ENCODE results near the gene ZSCAN5A. TPM values are rescaled to one million over a fixed set of nuclear protein-coding genes. Genes with fewer than 3 reads are reported as not detected.

ZSCAN5A gene, protein sequence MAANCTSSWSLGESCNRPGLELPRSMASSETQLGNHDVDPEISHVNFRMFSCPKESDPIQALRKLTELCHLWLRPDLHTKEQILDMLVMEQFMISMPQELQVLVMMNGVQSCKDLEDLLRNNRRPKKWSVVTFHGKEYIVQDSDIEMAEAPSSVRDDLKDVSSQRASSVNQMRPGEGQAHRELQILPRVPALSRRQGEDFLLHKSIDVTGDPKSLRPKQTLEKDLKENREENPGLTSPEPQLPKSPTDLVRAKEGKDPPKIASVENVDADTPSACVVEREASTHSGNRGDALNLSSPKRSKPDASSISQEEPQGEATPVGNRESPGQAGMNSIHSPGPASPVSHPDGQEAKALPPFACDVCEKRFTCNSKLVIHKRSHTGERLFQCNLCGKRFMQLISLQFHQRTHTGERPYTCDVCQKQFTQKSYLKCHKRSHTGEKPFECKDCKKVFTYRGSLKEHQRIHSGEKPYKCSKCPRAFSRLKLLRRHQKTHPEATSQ
- 13.4 and 16.3 TPM in 2 replicates for total RNA-seq (ENCODE audit: low replicate concordance)
- long read RNA-seq, partial matches to known transcripts = 3 of 60 reads
- long read RNA-seq, other reads (novel, unspliced or antisense) = 57 of 60 reads

DNA sequence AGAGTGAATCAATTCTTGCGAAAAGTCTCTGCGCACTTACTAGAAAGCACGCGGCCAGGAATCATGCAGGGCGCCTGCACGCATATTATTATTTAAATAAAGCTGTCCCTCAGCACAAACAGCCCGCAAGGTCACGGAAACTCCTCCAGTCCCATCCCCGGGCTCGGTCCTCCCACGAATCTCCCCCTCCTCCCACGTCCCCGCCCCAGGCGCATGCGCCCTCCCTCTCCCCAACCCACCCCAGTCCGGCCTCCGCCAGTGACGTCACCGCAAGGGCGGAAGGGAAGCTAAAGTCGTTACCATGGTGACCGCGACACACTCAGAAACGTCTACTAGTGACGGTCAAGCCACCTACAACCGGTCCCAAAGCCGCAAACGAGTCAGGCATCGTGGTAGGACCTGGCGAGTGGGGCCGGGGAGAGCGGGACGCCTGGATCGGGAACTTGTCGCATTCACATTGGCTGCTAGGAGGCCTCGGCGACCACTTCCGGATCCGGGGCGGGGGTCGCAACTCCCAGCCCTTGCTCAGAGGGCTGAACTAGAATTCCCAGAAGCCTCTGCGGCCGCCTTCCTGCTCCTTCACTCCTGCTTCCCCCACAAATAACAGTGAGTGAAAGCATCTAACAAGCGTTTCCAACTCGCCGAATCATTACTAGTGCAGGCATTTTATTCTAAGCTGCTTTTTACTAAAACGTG lies at the start of gene ZSCAN5A:
Gene ZSCAN5A (minus strand): TSS at position 459 of the 696 bp plus-strand sequence. CDS start 89,793 bp downstream, outside the sequence.
- H3K4me3 Mint-ChIP-seq = peak within 1 kb of the TSS; percentile 95
- H3K36me3 Mint-ChIP-seq = no peaks in the 10 kb centered on the region
- H3K9me3 Mint-ChIP-seq = no peaks in the 10 kb centered on the region
- peaks cover 15% of the 10 kb centered on the region for H3K4me1 Mint-ChIP-seq (ENCODE audit: unreplicated experiment)
- H3K27me3 Mint-ChIP-seq = no peaks in the 10 kb centered on the region
- DNase-seq (ENCODE audit: extremely low spot score, unreplicated experiment) = peak; percentile 95
- peak within 1 kb of the TSS; percentile 99 for H3K27ac Mint-ChIP-seq
- TF ChIP-seq, protein P1, sequence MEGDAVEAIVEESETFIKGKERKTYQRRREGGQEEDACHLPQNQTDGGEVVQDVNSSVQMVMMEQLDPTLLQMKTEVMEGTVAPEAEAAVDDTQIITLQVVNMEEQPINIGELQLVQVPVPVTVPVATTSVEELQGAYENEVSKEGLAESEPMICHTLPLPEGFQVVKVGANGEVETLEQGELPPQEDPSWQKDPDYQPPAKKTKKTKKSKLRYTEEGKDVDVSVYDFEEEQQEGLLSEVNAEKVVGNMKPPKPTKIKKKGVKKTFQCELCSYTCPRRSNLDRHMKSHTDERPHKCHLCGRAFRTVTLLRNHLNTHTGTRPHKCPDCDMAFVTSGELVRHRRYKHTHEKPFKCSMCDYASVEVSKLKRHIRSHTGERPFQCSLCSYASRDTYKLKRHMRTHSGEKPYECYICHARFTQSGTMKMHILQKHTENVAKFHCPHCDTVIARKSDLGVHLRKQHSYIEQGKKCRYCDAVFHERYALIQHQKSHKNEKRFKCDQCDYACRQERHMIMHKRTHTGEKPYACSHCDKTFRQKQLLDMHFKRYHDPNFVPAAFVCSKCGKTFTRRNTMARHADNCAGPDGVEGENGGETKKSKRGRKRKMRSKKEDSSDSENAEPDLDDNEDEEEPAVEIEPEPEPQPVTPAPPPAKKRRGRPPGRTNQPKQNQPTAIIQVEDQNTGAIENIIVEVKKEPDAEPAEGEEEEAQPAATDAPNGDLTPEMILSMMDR (conservative IDR thresholded peaks at IDR 0.05) = no peak

DNA sequence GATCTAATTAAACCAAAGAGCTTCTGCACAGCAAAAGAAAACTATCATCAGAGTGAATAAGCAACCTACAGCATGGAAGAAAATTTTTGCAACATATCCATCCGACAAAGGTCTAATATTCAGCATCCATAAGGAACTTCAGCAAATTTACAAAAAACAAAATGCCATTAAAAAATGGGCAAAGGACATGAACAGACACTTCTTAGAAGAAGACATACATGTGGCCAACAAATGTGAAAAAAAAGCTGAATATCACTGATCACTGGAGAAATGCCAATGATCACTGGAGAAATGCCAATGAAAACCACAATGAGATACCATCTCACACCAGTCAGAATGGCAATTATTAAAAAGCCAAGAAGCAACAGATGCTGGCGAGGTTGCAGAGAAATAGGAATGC lies 46.2 kb upstream of the ZSCAN5A start:
- no peak for DNase-seq (ENCODE audit: extremely low spot score, unreplicated experiment)
- H3K4me3 Mint-ChIP-seq = no peak overlapping the region
- H3K27me3 Mint-ChIP-seq = no peaks in the 10 kb centered on the region
- H3K4me1 Mint-ChIP-seq (ENCODE audit: unreplicated experiment) = no peaks in the 10 kb centered on the region
- H3K27ac Mint-ChIP-seq = no peak overlapping the region
- peaks cover 16% of the 10 kb centered on the region for H3K9me3 Mint-ChIP-seq
- H3K36me3 Mint-ChIP-seq = peaks cover 11% of the 10 kb centered on the region
- TF ChIP-seq, protein P1 (conservative IDR thresholded peaks at IDR 0.05) = no peak

DNA sequence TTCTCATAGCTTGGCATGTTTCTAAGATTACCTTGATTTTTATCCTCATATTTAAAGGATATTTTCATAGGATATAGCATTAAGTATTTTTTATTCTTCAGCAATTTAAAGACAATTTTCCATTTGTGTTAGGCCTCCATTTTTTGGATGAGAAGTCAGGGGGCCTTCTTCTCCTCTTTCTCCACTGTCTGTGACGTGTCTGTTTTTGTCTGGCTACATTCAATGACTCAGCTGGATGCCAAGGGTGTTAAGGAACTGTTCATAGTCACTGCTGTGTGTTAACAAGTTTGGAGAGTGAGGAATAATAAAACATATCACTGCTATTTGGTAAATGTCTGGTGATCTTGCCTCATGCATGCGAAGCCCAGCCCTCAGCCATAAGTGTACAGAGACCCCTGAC lies 42.3 kb upstream of the ZSCAN5A start:
- Mint-ChIP-seq H3K27me3 (no peaks in the 10 kb centered on the region), H3K4me3 (no peak overlapping the region), H3K9me3 (no peaks in the 10 kb centered on the region), H3K4me1 (ENCODE audit: unreplicated experiment) (no peaks in the 10 kb centered on the region), H3K27ac (no peak overlapping the region), H3K36me3 (no peaks in the 10 kb centered on the region)
- no peak for DNase-seq (ENCODE audit: extremely low spot score, unreplicated experiment)
- TF ChIP-seq, protein P1 (conservative IDR thresholded peaks at IDR 0.05) = no peak

DNA sequence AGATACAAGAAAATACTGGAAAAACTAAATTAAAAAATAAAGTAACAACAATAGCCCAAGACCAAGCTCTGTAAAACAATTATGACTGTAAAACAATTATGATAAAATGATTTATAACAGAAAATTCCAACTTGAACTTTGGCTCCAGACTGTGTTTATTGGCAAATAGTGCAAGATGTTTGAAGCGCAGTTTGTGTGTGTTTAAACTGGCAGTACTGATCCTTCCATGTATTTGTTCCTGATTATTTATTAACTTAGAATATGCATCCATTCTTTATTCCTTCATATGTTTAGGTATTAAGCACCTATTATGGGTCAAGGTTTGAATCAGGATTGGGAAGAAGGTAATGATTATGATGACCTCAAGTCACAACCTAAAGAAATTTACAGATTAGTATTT lies 40.9 kb upstream of the ZSCAN5A start:
- Mint-ChIP-seq H3K9me3 (no peaks in the 10 kb centered on the region), H3K36me3 (no peaks in the 10 kb centered on the region), H3K4me1 (ENCODE audit: unreplicated experiment) (no peaks in the 10 kb centered on the region)

DNA sequence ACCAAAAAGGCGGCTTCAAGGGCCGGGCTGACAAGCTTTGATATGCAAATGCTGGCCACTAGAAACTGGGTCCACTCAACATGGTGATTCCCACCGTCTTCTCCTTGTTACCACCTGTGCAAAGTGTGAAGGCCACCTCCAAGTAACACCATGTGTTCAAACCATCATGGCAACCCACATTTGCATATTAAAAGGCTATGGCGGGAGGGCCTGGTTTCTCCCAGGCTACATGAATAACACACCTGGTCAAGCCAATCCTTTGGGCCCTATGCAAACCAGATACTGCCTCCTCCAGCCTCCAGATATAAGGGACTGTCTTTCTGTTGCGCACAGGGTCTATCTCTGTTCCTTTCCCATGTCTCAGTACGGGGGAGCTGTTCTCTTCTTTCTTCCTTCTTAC lies 36.6 kb upstream of the ZSCAN5A start:
- TF ChIP-seq, protein P1 (conservative IDR thresholded peaks at IDR 0.05) = no peak
- H3K36me3 Mint-ChIP-seq = no peaks in the 10 kb centered on the region
- no peak overlapping the region for H3K27ac Mint-ChIP-seq
- H3K4me1 Mint-ChIP-seq (ENCODE audit: unreplicated experiment) = no peaks in the 10 kb centered on the region
- DNase-seq (ENCODE audit: extremely low spot score, unreplicated experiment) = no peak
- no peaks in the 10 kb centered on the region for H3K9me3 Mint-ChIP-seq
- no peak overlapping the region for H3K4me3 Mint-ChIP-seq
- H3K27me3 Mint-ChIP-seq = no peaks in the 10 kb centered on the region

More for the DNA sequence above, 40.9 kb upstream of the ZSCAN5A start:
- Mint-ChIP-seq H3K27ac (no peak overlapping the region), H3K27me3 (no peaks in the 10 kb centered on the region), H3K4me3 (no peak overlapping the region)
- no peak for DNase-seq (ENCODE audit: extremely low spot score, unreplicated experiment)
- TF ChIP-seq, protein P1 (conservative IDR thresholded peaks at IDR 0.05) = no peak
